ENCODE measurements around the gene RAB12.

RAB12 gene

GRCh38 chr18:8685141-8685913 is 76.1 kb downstream of the RAB12 start:
- no peak for DNase-seq (ENCODE audit: low read depth)

GRCh38 chr18:8685914-8686216 is 76.6 kb downstream of the RAB12 start:
- no peak for DNase-seq (ENCODE audit: low read depth)

- no peak for DNase-seq (ENCODE audit: low read depth)
Observed at GRCh38 chr18:8686611-8687010, 77.4 kb downstream of the RAB12 start.

- DNase-seq (ENCODE audit: low read depth), result no peak
Observed at GRCh38 chr18:8688216-8688800, 79.1 kb downstream of the RAB12 start.

- no peak for DNase-seq (ENCODE audit: low read depth)
Observed at GRCh38 chr18:8688816-8689215, 79.6 kb downstream of the RAB12 start.

Data from non-pigmented ciliary epithelial cell (primary cell).